BE2C (cell line): ENCODE results near the gene IMPACT.

ENCODE experiments used
- DNase-seq: peaks from one replicate; pipeline ENCODE4 v3.0.0-alpha.2; 2020
- H3K27me3 ChIP-seq: fragments of 250-450 bp; sonication (Bioruptor Pico); 2 replicates; pipeline ENCODE4 v1.5.1; 2020; ENCODE audit warnings: mild to moderate bottlenecking
- H3K36me3 ChIP-seq: fragments of 250-450 bp; sonication (Bioruptor Pico); 2 replicates; pipeline ENCODE4 v1.5.1; 2020; ENCODE audit warnings: mild to moderate bottlenecking
- H3K4me1 ChIP-seq: fragments of 250-450 bp; sonication (Bioruptor Pico); 2 replicates; pipeline ENCODE4 v1.5.1; 2020
- H3K4me3 ChIP-seq: 2 replicates; pipeline ENCODE4 v1.5.1; 2011; ENCODE audit warnings: low read depth, low read length
- H3K9me3 ChIP-seq: fragments of 250-450 bp; sonication (Bioruptor Pico); 2 replicates; pipeline ENCODE4 v1.5.1; 2020
- TF ChIP-seq, protein P1 (sequence below): IDR thresholded peaks from 2 replicates; pipeline ENCODE4 v1.5.1; 2012; ENCODE audit warnings: mild to moderate bottlenecking, low read depth, low read length

Gene IMPACT

DNA sequence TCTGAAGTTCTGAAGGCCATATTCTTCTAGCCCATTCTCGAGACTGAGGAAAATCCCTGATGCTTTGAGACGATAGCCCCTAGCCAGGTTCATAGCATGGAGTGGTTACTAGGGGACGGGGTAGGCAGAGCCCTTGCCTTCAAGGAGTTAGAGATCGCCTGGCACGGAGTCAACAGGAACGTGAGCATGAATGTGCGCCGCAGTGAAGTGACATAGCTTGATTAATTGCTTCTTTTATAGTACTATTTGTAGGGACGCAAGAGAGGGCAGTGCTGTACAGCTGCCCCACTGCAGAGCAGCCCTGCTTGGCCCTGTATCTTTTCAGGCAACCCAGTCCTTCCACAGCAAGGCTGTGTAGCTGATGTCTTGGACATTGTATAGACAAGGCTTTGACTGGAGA is 60.2 kb downstream of the IMPACT start:
- DNase-seq: no peak
- no peaks in the 10 kb centered on the region for H3K36me3 ChIP-seq
- H3K9me3 ChIP-seq: no peaks in the 10 kb centered on the region
- TF ChIP-seq, protein P1, sequence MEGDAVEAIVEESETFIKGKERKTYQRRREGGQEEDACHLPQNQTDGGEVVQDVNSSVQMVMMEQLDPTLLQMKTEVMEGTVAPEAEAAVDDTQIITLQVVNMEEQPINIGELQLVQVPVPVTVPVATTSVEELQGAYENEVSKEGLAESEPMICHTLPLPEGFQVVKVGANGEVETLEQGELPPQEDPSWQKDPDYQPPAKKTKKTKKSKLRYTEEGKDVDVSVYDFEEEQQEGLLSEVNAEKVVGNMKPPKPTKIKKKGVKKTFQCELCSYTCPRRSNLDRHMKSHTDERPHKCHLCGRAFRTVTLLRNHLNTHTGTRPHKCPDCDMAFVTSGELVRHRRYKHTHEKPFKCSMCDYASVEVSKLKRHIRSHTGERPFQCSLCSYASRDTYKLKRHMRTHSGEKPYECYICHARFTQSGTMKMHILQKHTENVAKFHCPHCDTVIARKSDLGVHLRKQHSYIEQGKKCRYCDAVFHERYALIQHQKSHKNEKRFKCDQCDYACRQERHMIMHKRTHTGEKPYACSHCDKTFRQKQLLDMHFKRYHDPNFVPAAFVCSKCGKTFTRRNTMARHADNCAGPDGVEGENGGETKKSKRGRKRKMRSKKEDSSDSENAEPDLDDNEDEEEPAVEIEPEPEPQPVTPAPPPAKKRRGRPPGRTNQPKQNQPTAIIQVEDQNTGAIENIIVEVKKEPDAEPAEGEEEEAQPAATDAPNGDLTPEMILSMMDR: no peak
- H3K4me3 ChIP-seq: no peak overlapping the region
- no peaks in the 10 kb centered on the region for H3K4me1 ChIP-seq
- no peaks in the 10 kb centered on the region for H3K27me3 ChIP-seq

DNA sequence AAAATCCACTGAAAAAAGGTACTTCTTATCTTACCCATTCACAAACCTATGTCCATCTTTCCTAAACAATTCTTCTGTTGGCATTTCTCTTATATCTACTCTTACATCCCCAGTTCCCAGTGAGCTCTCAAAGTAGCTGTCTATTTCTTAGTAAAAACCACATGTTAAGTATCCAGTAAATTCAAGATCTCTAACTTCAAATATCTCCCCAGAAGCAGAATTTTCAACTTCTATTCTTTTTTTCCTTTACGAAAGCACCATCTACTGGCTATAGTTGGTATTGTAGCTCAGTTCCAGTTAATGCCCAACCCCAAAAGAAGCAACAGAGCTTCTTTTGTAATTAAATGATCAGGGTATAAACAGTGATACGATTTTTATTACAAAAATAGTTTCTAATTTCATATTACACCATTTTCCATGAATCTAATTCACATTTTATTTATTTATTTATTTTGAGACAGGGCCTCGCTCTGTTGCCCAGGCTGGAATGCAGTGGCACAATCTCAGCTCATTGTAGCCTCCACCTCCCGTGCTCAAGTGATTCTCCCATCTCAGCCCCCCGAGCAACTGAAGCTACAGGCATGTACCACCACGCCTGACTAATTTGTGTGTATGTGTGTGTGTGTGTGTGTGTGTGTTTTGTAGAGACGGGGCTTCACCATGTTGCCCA is 62.5 kb downstream of the IMPACT start:
- no peak for DNase-seq
- H3K27me3 ChIP-seq: no peaks in the 10 kb centered on the region
- no peaks in the 10 kb centered on the region for H3K36me3 ChIP-seq
- TF ChIP-seq, protein P1: peak; percentile 57
- H3K9me3 ChIP-seq: no peaks in the 10 kb centered on the region
- no peaks in the 10 kb centered on the region for H3K4me1 ChIP-seq
- no peak overlapping the region for H3K4me3 ChIP-seq

DNA sequence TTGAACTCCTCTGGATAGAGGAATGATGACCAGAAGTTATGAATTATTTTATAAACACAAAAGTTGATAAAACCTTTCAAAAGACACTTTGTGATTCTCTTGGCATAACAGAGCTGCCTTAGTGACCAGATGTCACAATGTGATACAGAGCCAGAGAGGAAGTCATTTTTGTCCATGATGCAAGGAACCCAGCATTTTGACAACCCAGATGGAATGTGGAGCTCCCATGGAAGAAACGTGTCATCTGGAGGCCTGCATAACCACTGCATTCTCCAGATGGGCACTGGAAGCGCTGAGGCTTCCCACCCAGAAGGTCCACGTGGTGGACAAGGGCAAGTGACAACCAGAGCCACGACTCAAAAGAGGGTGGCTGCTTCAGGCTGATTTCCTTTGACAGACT is 64.1 kb downstream of the IMPACT start:
- TF ChIP-seq, protein P1: no peak
- Histone ChIP-seq H3K4me1 (no peaks in the 10 kb centered on the region), H3K27me3 (no peaks in the 10 kb centered on the region), H3K4me3 (no peak overlapping the region), H3K9me3 (no peaks in the 10 kb centered on the region), H3K36me3 (no peaks in the 10 kb centered on the region)
- DNase-seq: peak; percentile 7

DNA sequence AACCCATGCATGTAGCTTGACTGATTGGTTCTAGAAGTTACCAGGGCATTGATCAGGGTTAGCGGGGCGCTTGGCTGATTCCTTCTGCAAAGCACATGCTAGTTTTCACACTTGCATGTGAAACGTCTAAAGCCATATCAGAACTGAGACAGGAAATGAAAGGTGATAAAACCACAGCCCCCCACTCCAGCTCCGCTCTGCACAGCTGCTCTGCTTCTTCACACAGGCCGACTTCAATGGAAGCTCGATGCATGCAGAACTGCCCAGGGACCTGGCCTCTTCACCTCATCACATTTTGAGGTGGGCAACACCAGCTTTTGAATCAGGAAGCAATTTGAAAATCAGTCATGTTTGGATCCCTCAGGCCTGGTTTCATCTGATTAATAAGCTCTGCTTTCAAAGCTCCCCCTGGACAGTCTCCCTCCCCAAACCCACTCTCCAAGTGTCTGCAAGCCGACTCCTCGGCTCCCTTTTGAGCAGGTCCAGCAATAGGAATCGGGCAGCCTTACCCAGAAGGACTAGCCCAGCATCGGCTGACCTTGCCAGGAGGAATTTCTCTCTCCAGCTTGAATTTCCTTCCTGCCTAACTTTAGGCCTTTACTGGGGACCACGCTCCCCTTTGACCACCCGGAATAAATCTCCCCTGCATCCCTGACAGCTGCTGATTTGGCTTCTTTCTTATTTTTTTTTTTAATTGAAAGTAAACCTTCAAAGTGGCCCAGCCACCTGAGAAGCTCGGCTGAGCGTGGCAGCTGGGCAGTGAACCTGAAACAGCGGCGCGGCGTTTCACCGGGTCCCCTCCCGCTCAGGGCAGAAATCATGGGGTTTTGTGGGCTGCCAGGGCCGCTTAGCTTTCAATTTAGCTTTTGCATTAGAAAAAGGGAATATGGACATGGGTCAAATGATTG is 65.7 kb downstream of the IMPACT start:
- Histone ChIP-seq H3K4me1 (no peaks in the 10 kb centered on the region), H3K4me3 (no peak overlapping the region), H3K27me3 (no peaks in the 10 kb centered on the region), H3K36me3 (no peaks in the 10 kb centered on the region), H3K9me3 (no peaks in the 10 kb centered on the region)
- TF ChIP-seq, protein P1: no peak
- DNase-seq: no peak

DNA sequence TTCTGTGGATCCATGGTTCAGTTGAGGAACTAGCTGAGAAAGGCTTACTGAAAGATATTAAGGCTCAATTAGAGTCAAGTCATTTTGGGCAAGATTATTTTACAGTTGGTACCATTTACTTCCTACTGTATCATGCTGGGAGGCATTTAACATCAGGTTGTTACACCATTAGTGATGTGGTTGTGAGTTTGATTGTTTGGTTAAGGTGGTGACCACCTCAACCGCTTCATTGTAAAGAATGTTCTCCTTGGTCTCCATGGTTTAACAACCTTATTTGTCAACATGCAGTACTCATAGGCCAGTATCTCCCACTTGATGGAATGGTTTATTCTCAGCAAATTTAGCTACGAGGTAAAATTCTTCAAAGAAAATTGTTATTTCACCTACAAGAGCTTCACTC is 68.1 kb downstream of the IMPACT start:
- Histone ChIP-seq H3K4me3 (no peak overlapping the region), H3K9me3 (no peaks in the 10 kb centered on the region), H3K27me3 (no peaks in the 10 kb centered on the region), H3K4me1 (no peaks in the 10 kb centered on the region), H3K36me3 (no peaks in the 10 kb centered on the region)
- DNase-seq: no peak
- TF ChIP-seq, protein P1: no peak
